Islet precursor cell (in vitro differentiated cells): ENCODE measurements around the gene FRY.
A peak's percentile ranks its signal among the peaks of the same experiment; 100 is the strongest.

Experiments used
- DNase-seq: peaks from one replicate; pipeline ENCODE4 v3.0.0-alpha.2; 2018

Gene FRY

DNA sequence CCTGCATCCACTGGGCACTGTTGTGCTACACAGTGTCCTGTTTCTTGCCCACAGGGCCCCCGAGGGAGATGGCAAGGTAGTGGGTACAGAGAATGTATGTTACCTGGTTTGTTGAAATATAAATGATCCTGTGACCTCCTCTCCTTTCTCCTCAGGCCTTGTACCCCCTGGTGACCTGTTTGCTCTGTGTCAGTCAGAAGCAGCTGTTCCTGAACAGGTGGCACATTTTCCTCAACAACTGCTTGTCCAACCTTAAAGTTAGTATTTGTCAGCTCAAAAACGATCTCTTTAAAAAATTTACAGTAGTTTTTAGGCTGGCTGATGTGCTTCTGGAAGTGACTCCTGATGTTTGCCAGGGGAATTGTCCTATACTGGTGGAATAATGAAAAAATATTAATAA is 105.1 kb downstream of the FRY start:
- DNase-seq, result no peak

DNA sequence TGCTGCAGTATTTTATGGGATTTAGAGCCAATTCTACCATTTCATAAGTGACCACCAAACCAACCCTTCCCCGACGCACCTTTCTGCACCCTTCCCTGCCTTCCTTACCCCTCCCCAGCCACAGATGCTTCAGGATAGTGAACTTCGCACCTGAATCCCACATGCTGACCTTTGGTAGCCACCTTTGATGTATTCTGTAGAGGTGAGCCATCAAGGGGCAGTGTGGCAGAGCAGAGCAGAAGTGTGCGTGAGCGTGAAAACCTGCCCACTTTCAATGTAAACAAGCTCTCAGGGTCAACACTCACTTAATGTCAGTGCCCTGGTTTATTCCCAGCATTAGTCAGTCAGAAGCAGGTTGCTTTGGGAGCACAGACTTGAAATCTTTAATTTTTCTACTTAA is 107.7 kb downstream of the FRY start:
- DNase-seq, result no peak

DNA sequence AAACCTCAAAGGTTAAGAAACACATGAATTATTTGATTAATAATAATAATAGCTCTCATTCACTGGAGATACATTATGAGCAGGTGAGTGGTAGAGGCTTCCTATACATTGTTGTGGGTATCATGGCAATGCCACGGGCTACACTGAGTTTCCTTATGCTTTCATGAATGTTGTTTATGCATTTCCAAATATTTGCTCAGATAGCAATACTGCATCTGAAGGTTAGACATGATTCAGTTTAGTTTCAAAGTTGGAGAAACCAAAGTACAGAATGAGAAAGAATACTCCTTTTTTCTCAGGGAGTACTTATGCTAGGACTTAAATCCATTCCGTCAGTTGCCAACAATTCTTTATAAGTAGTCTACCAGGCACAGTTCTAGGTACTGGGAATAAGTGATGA is 108.5 kb downstream of the FRY start:
- DNase-seq, result no peak

DNA sequence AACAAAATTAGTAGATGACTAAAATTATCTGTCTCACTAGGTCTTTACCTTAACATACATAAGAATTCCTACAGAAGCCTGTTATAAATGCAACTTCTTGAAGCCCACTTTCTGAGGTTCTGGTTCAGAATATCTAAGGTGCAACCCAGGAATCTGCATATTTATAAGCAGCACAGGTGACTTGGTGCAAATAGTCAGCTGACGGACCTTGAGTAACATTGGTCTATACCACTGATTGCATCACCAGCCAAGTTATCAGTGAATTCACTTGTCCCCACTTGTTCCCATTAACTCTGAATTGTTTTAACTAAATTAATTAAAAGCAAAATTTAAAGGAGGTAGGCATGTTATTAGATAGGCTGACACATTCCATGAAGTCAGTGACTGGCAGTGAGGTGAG is 109.9 kb downstream of the FRY start:
- no peak for DNase-seq

DNA sequence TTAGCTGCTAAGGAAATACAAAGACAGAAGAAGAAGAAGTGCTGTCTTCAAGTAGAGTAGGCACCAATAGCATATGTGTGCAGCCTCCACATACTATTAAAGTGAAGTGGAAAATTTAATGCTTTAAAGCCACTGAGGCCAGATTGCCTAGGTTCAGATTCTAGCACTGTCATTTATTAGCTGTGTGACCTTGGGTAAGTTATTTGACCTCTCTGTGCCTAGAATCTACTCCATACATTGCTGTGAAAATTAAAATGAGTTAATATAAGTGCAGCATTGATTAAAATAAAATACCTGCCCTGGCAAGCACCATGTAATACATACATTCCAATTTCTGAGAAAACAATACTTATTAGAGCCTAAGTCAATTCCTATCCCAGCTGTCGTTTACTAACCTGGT is 110.5 kb downstream of the FRY start:
- no peak for DNase-seq

DNA sequence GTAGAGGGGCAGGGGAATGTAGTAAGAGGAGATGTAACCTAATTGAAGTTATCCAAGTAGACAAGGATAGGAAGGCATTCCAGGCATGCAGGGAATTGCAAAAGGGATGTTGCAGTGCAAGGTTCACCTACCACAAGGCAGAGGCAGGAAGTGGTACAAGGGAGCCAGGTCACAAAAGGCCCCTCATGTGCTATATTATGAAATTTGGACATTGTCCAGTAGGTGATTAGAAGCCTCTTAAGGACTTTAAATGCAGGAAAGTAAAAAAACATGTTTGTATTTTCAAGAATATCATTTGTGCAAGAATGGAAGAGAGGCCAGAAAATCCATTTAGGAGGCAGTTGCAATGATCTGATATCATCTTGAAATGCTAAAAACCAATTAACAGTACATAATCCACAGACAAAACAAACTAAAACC is 111.4 kb downstream of the FRY start:
- DNase-seq, result peak; percentile 88

DNA sequence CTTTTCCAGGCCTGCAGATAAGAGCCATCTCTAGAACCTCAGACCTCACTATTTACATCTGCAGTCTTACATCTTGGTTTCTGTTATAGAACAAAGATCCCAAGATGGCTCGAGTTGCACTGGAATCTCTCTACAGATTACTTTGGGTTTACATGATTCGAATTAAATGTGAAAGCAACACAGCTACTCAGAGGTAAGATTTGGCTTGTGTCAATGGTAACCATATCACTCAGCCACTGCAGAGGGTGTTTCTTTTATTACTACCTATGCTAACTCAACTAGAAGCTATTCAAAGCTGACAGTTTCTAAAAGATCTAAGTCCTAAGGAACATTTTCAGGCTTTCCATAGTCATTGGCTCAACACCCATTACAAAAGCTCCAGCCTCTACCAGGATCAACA is 115.6 kb downstream of the FRY start:
- no peak for DNase-seq

DNA sequence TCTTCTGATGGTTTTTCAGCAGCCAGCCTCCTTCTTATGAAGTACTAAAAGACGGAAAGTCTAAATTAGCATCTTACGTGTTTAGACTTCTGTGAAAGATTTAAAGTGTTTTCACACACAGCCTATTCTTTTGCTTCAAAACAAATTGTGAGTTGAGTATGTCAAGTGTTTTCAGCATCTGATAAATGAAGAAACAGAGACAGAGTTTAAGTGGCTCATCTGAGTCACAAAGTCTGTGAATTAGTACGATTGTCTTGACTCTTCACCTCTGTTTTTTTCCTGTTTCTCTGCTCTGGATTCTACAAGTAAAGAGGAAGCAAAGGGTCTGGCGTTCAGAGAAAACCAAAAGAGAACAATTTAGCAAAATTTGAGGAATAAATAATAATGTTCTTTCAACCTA is 116.4 kb downstream of the FRY start:
- DNase-seq, result no peak

DNA sequence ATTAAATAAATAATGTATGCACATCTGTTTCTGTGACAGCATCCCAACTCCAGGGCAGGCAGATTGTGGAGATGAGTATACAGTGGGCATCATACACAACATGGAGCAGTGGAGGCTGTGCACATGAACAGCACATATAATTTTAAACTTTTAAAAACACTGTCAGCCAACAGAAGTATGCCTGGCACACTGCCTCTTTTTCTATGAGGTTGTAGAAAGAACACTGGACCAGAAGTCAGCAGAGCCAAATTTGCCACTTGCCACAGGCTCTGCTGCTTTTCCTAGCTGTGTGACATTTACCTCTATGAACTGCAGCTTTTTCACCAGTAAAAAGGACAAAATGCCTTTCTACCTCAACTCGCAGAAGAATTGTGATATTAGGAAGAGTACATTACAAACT is 118.7 kb downstream of the FRY start:
- DNase-seq, result no peak

DNA sequence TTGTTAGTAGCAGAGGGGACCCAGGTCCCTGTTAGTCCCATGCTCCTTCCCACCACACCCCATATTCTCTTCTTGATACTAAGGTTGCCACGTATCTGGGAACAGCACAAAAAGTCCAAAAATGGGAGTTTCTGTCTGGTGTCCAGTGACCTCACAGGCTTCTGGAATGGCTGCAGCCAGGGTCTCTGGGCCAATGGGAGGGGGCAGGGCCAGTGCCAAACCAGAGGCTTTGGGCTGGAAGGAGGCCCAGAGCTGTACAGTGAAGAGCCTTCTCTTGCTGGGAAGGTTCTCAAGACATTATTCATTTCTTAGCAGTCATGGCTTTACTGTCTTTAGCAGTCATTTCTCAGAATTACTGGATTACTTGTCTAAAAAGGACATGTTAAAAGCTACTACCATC is 119.2 kb downstream of the FRY start:
- no peak for DNase-seq

DNA sequence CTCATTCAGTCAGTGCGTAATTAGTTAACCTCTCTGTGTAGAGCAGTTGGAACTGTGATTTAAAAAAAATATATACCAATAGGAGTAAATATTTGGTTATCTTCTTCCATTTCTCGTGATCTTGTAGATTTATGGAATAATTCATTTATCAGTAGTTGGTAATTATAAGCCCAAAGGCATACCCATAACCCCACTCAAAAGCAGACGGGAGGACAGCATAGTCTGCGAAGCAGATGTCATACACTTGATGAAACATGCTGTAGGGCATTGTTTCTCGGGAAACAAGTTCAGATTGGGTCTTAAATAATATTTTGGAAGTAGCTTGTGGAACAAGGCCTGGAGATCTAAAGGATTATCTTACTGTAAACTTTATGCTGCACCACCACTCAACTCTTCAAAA is 119.7 kb downstream of the FRY start:
- no peak for DNase-seq

DNA sequence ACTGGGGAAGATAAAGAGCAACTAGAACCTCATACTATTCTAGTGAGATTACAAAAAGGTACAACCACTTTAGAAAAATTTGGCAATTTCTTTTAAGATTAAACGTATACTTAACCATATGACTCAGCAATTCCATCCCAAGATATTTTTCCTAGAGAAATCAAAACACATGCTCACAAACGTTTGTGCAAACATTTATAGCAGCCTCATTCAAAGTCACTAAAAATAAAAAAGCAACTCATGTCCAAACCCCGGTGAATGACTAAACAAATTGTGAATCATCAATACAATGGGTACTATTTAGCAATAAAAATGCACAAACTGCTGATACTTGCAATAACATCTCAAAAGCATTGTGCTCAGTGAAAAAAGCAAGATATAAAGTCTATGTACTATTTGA is 121.5 kb downstream of the FRY start:
- no peak for DNase-seq

DNA sequence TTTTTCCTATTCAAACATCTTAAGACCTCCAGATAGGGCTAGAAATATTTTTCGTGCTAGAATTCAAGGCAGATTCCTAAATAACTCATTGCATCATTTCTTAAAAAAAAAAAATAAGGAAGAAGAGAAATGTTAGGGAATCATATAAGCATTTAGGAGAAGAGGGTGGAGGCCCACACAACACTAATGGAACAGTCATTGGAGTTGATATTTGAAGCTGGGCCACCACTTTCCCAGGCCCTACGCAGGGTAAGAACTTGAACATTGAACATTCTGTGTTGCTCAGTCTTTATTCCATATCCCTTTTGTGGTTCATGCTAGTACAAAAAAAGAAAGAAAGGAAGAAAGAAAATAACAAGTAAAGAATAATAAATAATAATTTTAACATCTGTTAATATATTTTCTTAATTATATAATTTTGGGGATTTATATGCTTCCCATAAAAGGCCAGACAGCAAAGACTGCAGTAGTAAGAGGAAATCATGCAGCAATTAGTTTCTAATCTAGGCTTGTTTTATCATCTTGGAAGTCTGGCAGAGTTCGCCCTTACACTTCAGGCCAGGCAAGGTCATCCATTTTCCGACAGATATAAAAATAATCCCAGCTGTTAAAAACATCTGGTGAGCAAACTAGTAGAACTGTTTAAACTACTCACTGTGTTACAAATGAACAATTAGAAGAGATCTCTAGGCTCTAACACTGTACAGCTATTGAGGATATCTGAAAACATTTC is 127.7 kb downstream of the FRY start:
- DNase-seq, result no peak

DNA sequence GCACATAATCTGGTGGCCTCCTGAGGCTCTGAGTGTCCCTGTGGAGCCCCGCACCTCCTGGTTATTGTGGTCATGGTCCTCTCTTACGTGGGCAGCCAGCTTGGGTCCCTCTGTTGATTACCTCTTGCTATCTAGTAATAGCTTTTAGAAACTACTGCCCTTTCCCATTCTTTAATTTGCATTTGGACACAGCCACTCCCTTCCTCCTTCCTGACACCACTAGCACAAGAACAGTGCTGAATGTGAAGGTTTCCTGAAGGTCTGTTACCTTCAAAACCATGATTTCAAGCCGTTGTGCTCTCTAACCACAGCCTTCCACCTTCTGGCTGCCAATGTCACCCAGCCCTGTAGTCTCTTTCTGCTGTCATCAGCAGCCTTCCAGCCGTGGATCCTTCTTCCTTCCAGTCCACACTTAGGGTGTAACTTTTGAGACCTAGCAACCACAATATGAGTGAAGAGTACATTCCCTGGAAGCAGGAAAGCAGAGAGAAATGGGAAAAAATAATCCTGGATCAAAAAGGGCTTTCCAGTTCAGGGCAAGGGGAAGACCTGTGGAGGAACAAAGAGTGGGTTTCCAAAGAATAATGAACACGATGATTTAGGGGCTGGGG is 130.9 kb downstream of the FRY start:
- no peak for DNase-seq

DNA sequence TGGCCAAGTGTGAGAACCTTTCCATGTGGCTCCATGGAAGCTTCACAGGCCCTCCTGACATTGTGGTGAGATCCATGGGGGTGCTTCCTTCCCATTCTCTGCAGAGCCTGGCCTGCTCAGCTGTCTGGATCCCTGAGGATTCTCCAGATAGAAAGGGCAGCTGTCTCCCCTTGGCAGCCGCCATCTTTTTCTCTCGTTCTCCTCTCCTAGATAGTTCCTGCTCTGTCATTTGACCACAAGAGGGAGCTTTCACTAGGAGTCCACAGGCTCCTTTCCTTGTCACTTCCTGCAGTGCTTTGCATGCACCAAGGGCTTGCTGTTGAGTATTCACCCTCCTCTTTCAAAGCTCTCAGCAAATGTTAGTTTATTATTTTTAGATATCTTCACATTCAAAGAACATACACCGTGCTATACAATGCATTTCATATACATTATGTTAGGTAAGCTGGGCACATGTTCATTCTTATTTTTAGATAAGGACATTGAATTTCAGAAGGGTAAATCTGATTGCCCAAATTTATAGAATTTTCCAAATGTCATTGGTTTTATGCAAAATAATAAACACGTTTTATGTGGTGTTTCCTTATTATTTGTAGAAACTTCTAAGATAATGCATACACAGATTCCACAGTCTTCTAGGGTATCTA is 133.2 kb downstream of the FRY start:
- peak; percentile 65 for DNase-seq

DNA sequence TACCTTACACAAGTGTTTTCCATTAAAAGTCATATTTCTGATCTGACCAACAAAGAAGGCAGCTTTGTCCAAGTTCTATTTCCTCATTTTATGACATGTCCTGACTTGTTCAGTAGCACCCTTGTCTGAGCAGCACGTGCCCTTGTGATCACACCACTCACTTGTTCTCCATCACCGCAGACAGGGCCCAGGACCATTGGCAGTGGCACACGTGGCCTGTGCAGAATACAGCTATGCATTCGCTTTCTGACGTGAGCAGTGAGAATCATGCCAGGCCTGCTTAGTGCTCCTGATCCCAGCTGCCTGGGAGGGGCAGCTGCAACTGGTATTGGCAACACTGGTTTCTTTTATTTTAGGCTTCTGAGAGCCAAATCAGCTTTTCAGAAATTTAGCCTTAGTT is 134.2 kb downstream of the FRY start:
- DNase-seq, result no peak

DNA sequence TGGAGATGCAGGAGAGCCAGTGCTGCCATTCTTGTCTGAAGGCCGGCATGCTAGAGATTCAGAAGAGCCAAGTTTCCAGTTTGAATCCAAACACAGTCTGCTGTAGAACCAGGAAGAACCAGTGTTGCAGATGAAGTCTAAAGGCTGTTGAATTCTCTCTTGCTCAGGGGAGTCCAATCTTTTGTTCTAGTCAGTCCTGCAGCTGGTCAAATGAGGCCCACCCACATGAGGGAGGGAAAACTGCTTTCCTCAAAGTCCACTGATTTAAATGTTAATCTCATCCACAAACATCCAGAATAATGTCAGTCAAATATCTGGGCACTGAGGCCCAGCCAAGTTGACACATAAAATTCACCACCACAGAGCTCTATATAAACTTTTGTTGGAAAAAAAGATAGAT is 136.6 kb downstream of the FRY start:
- no peak for DNase-seq

DNA sequence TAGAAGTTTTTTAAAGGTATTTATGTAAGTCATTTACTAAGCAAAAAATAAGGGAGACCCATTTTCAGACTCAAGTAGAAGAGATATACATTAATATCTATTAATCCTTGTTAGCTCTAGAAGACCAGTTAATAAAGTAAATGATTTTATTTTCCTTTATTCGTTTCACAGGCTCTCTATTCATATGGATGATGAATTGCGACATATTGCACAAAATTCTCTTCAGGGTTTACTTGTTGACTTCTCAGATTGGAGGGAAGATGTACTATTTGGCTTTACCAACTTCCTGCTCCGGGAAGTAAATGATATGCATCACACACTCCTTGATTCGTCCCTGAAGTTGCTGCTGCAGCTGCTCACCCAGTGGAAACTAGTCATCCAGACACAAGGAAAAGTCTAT is 139.3 kb downstream of the FRY start:
- DNase-seq, result no peak

DNA sequence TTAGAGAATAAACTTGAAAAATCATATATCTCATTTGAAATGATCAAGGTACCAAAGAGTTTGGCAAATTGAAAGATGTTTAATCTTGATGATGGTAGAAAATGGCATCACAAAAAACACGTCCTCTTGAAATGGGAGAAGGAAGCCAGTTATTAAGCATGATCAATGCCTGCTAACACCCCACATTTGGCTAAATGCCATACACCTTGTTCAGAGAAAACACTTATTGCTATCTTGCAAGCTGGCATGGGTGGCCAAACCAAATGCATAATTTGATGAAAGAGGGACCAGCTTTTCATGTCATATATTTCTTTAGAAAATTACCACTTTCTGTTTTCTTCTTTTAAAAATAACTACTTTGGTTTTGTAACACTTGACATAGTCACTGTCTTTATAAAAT is 142.3 kb downstream of the FRY start:
- DNase-seq, result no peak

DNA sequence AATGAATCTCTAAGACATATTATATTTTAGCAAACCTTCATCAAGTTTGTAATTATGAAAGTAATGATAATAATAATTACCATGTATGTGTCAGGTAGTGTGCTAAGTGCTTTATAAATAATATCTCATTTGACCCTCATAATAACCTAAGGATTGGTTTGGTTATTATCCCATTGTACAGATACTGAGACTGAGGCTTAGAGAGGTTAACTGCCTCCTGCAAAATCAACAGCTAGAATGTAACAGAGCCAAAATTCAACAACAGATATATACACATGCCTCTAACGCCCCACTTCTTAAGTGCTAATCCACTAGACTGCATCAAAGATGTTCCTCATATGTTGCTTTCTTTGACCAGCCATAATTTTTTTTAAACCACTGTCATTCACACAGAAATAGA is 142.8 kb downstream of the FRY start:
- DNase-seq, result no peak

DNA sequence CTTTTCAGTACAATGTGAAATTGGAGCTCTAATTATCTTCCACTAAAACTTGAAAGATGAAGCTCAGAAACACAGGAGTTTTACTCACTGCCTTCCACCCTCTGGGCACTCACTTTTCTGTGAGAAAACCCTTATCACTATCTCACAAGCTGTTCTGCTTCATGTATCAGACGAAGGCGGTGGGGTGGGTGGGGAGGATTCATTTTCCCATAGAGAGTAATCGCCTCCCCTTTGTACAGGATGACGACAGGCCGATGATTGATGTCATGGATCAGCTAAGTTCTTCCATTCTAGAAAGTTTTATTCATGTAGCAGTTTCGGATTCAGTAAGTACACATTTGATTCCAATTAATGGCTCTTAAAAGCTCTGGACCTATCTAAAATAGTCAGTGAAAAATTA is 143.7 kb downstream of the FRY start:
- DNase-seq, result no peak

DNA sequence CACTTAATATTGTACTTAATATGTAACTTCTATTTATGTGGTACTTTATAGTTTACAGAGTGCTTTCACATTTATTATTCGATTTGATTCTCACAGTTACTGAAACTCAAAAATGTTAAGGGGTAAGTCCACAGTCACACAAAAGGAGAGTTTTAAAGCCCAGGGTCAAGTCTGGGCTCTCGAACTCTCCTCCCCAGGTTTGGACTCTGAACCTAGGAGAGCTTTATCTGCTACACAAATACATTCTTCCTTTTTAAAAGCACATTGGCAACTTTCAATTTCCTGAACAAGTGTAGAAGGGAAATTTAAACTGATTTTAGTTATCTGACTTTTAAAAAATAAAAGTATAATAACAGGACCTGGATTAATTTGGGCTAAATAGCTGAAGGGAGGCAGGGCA is 144.4 kb downstream of the FRY start:
- no peak for DNase-seq

DNA sequence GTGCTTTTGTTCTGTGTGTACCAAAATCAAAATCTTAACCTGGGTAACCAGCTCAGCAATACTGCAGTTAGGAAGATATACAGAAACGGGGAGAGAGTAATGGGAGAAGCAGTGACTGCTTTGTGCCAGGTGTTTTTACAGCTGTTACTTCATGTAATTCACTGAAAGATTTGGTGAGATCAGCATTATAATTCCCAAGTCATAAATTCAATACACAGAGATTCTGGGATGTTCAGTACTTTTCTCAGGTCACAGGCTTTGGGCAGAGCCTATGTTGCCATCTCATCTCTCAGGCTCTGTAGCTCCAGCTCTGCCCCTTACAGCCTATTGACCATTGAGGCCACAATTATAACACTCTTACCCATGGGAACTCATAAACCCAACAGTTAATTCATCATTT is 145.1 kb downstream of the FRY start:
- no peak for DNase-seq

DNA sequence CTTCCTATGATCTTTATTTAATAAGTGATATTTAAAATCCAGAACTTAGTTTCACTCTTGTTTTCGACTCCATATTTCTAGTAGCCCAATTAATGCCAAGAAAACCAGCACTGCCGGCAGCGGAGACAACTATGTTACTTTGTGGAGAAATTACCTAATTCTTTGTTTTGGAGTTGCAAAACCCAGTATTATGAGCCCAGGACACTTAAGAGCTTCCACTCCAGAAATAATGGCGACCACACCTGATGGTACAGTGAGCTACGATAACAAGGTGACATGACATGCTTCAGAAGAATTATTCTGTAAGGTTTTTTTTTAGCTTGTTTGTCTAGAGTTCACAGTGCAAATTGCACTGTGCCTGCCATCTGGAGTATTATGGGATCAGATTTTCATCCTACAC is 147.2 kb downstream of the FRY start:
- DNase-seq, result no peak

DNA sequence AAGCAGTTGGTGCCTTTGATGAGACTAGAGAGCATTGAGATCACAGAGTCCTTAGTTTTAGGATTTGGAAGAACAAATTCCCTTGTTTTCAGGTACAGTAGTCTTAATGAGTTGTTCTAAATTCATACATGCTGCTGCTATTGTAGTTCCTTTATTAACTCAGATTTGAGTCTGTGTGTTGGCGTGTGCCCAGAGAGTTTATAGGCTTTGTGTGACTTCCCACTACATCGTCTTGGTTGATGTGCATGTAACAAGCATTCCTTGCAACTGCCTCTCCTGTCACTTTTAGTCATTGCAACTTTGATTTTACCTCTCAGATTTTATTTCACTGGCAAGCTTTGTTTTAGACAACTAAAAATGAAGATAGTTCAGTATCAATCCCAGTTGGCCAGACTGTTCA is 148.1 kb downstream of the FRY start:
- no peak for DNase-seq
